ENCODE results near the gene SDK2.

Gene SDK2

GRCh38 chr17:73410586-73411312 lies 233.5 kb downstream of the SDK2 start:
- DNase-seq = no peak

GRCh38 chr17:73404246-73404645 lies 240.0 kb downstream of the SDK2 start:
- DNase-seq = no peak

GRCh38 chr17:73402466-73402865 lies 241.8 kb downstream of the SDK2 start:
- no peak for DNase-seq

- no peak for DNase-seq
Observed at GRCh38 chr17:73401911-73402310, 242.3 kb downstream of the SDK2 start.

- DNase-seq = no peak
Observed at GRCh38 chr17:73400915-73401545, 243.2 kb downstream of the SDK2 start.

GRCh38 chr17:73399056-73399455 lies 245.2 kb downstream of the SDK2 start:
- DNase-seq = no peak

GRCh38 chr17:73397856-73398540 lies 246.2 kb downstream of the SDK2 start:
- DNase-seq = no peak

GRCh38 chr17:73397278-73397826 lies 246.9 kb downstream of the SDK2 start:
- DNase-seq = no peak

- no peak for DNase-seq
Observed at GRCh38 chr17:73396431-73397277, 247.6 kb downstream of the SDK2 start.

- DNase-seq = no peak
Observed at GRCh38 chr17:73394512-73395450, 249.5 kb downstream of the SDK2 start.

- no peak for DNase-seq
Observed at GRCh38 chr17:73393962-73394361, 250.3 kb downstream of the SDK2 start.

- DNase-seq = no peak
Observed at GRCh38 chr17:73393381-73393780, 250.9 kb downstream of the SDK2 start.

- DNase-seq = no peak
Observed at GRCh38 chr17:73391331-73392265, 252.6 kb downstream of the SDK2 start.

- DNase-seq = no peak
Observed at GRCh38 chr17:73390851-73391250, 253.4 kb downstream of the SDK2 start.

- no peak for DNase-seq
Observed at GRCh38 chr17:73390221-73390620, 254.0 kb downstream of the SDK2 start.

- DNase-seq = no peak
Observed at GRCh38 chr17:73389411-73389810, 254.8 kb downstream of the SDK2 start.

- no peak for DNase-seq
Observed at GRCh38 chr17:73388578-73388905, 255.7 kb downstream of the SDK2 start.

- DNase-seq = no peak
Observed at GRCh38 chr17:73387746-73388577, 256.3 kb downstream of the SDK2 start.

GRCh38 chr17:73386561-73386960 lies 257.7 kb downstream of the SDK2 start:
- no peak for DNase-seq

- no peak for DNase-seq
Observed at GRCh38 chr17:73384926-73385325, 259.3 kb downstream of the SDK2 start.

All from GF-D8 (cell line).